B cell (primary cell): ENCODE data around the gene KCTD2. TPM values are rescaled to one million over a fixed set of nuclear protein-coding genes. Genes with fewer than 3 reads are reported as not detected.

Experiments used
- ATAC-seq: fragments of 200-7000 bp; cut with Tn5 transposase; one replicate; pipeline ENCODE4 v1.10.0; 2021; ENCODE audit warnings: low read depth, mild to moderate bottlenecking, moderate number of reproducible peaks, moderate library complexity
- CTCF ChIA-PET: fragments of 350-600 bp; sonication (Branson Sonifier 250); formaldehyde crosslinking; loops from one replicate; lab custom pipeline; 2021; ENCODE audit warnings: antibody characterized with exemption, inconsistent platforms; lab: Charles Lee
- POLR2A ChIA-PET: fragments of 350-600 bp; sonication (Branson Sonifier 250); formaldehyde crosslinking; loops from one replicate; lab custom pipeline; 2021; ENCODE audit warnings: antibody characterized with exemption; lab: Charles Lee
- DNase-seq: peaks from one replicate; pipeline ENCODE4 v3.0.0; 2013
- H2AFZ ChIP-seq: 2 replicates; pipeline ENCODE4 v1.6.1; 2012; ENCODE audit warnings: mild to moderate bottlenecking, low read depth, low read length; ENCODE audit not compliant: insufficient read depth, poor library complexity, severe bottlenecking
- H3K27ac ChIP-seq, 2 donors: 1 replicate in 1 of 2; 2 replicates in 1 of 2; pipeline ENCODE4 v1.5.1; 2012 to 2013; ENCODE audit warnings: low read length in 2 of 2, mild to moderate bottlenecking in 2 of 2, moderate library complexity in 1 of 2
- H3K27me3 ChIP-seq, 4 experiments: fragments of 200-600 bp in 1 of 4; sonication (generic) in 1 of 4; replicated peaks in 1 of 4; 1 replicate in 2 of 4; 2 replicates in 2 of 4; pipeline versions ENCODE4 v1.6.1 to v1.7.0; 2013 to 2016; ENCODE audit warnings: low read length in 3 of 4, mild to moderate bottlenecking in 2 of 4, mixed read lengths in 1 of 4, moderate library complexity in 1 of 4; ENCODE audit not compliant: insufficient read depth in 4 of 4, control insufficient read depth in 3 of 4; ENCODE audit errors: control extremely low read depth in 1 of 4
- H3K36me3 ChIP-seq, 2 experiments: replicated peaks in 1 of 2; 1 replicate in 1 of 2; 2 replicates in 1 of 2; pipeline versions ENCODE4 v1.6.1 to v1.7.1; 2013; ENCODE audit warnings: low read length in 1 of 2; ENCODE audit not compliant: insufficient read depth in 2 of 2, control insufficient read depth in 1 of 2; ENCODE audit errors: control extremely low read depth in 1 of 2, extremely low read depth in 1 of 2
- H3K4me1 ChIP-seq, 2 donors: fragments of 200-600 bp in 1 of 2; sonication (generic) in 1 of 2; 1 replicate in 1 of 2; 2 replicates in 1 of 2; pipeline versions ENCODE4 v1.5.1 to v1.6.1; 2013 to 2017; ENCODE audit warnings: low read length in 2 of 2; ENCODE audit not compliant: control insufficient read depth in 2 of 2, insufficient read depth in 2 of 2
- H3K4me2 ChIP-seq: replicated peaks from 2 replicates; pipeline ENCODE3; 2012; ENCODE audit warnings: mild to moderate bottlenecking, low read depth, low read length; ENCODE audit not compliant: poor library complexity, severe bottlenecking
- H3K4me3 ChIP-seq, 5 experiments: fragments of 200-600 bp in 1 of 5; sonication (generic) in 1 of 5; 1 replicate in 3 of 5; 2 replicates in 2 of 5; pipeline versions ENCODE4 v1.5.1 to v1.7.0; 2011 to 2016; ENCODE audit warnings: low read length in 4 of 5, mild to moderate bottlenecking in 4 of 5, low read depth in 2 of 5, control low read depth in 1 of 5, moderate library complexity in 1 of 5; ENCODE audit not compliant: insufficient read depth in 1 of 5; ENCODE audit errors: control extremely low read depth in 1 of 5, extremely low read depth in 1 of 5
- H3K79me2 ChIP-seq: fragments of 200-600 bp; sonication (generic); one replicate; pipeline ENCODE4 v1.6.0; 2016; ENCODE audit warnings: low read length; ENCODE audit not compliant: control insufficient read depth, insufficient read depth
- H3K9ac ChIP-seq: fragments of 200-600 bp; sonication (generic); 2 replicates; pipeline ENCODE4 v1.6.1; 2017; ENCODE audit warnings: mild to moderate bottlenecking, low read length, moderate library complexity
- H3K9me3 ChIP-seq, 3 donors: one replicate each; pipeline versions ENCODE4 v1.6.1 to v1.7.1; 2013; ENCODE audit warnings: low read length in 2 of 3; ENCODE audit not compliant: control insufficient read depth in 2 of 3, insufficient read depth in 1 of 3; ENCODE audit errors: control extremely low read depth in 1 of 3
- H4K20me1 ChIP-seq: 2 replicates; pipeline ENCODE4 v1.6.0; 2012; ENCODE audit warnings: mild to moderate bottlenecking, low read length; ENCODE audit not compliant: insufficient read depth, control insufficient read depth, poor library complexity, severe bottlenecking
- H3K27ac Mint-ChIP-seq: one replicate; pipeline ENCODE4 v1.8.0; 2021; ENCODE audit warnings: mixed read lengths
- H3K27me3 Mint-ChIP-seq: one replicate; pipeline ENCODE4 v1.8.0; 2021; ENCODE audit warnings: mixed read lengths
- H3K4me1 Mint-ChIP-seq: one replicate; pipeline ENCODE4 v1.8.0; 2021; ENCODE audit warnings: mixed read lengths
- H3K4me3 Mint-ChIP-seq: one replicate; pipeline ENCODE4 v1.8.0; 2021; ENCODE audit warnings: mixed read lengths
- H3K9me3 Mint-ChIP-seq: one replicate; pipeline ENCODE4 v1.8.0; 2022; ENCODE audit warnings: mixed read lengths; ENCODE audit not compliant: insufficient read depth
- EZH2 ChIP-seq: IDR thresholded peaks from 2 replicates; pipeline ENCODE4 v1.6.1; 2012; ENCODE audit warnings: borderline replicate concordance, low read depth, mild to moderate bottlenecking, moderate library complexity, low read length; ENCODE audit not compliant: insufficient read depth, poor library complexity, severe bottlenecking
- WGBS: methylation state at CpG from one replicate; pipeline ENCODE4 v1.1.5; 2013; ENCODE audit warnings: missing lambda C conversion rate; ENCODE audit not compliant: insufficient coverage; 5-methylcytosine and 5-hydroxymethylcytosine counted together
- intact Hi-C: fragments of 100-400 bp; cut with micrococcal nuclease; formaldehyde crosslinking; loops from one replicate; pipeline ENCODE4 v1.10.0; 2022
- polyA plus RNA-seq: library from polyadenylated mRNA; depleted of rRNA; stranded (reverse); fragments of >200 nt; gene quantifications from 2 replicates; pipeline ENCODE4 v1.2.3, GENCODE V29; 2012
- small RNA-seq: library from RNA; depleted of rRNA; stranded (forward); fragments of <200 nt; gene quantifications from one replicate; pipeline ENCODE3, GENCODE V24; 2012; ENCODE audit warnings: low replicate concordance, low read depth; ENCODE audit not compliant: insufficient read length
- total RNA-seq, 2 donors: library from RNA; stranded (reverse); fragments of 120-200 nt in 1 of 2; gene quantifications; 1 replicate in 1 of 2; 2 replicates in 1 of 2; pipeline versions ENCODE4 v1.2.3 to v1.2.4, GENCODE V29; 2013 to 2022
- TF ChIP-seq, protein P1 (sequence below): fragments of 200-600 bp; IDR thresholded peaks from one replicate; pipeline ENCODE4 v1.8.0; 2022; ENCODE audit warnings: antibody characterized with exemption, mild to moderate bottlenecking

KCTD2 gene
- total and polyA plus RNA-seq, 2 donors (not counting 1 experiment from before 2014, with no cell fraction given), result 15.7 to 23.2 TPM

DNA sequence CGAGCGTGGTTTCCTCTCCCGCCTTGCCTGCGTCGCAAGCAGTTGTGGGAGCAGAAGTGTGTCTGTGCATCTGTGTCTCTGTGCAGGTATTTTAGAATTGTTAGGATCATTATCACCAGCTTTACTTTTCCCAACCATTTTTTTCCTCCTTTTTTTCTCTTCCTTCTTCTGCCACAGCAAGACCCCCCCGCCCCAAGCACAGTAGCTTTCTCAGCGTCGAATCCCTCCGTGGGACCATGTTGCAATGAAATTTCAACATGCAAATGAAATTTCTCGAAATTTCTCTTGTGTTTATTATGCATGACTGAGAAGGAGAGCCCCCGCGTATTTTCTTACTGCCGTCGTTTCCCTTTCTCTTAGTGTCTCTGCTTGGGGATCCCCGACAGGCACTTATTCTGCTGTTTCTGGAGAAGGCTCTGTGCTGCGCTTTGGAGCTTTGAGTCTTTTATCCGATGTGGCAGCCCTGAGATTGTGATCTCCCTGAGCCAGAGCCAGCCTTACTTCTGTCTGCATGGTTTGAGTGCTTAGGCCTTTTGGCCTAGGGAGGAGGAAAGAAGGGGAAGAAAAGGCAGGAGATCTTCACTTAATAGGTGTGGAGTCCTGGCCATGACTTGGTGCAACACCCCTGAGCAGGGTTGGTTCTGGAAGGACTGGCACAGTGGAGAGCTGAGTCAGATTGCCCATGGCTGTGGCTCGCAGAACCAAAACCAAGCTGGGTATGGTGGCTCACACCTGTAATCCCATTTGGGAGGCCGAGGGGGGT is 67.7 kb downstream of the KCTD2 start:
- TF ChIP-seq, protein P1, sequence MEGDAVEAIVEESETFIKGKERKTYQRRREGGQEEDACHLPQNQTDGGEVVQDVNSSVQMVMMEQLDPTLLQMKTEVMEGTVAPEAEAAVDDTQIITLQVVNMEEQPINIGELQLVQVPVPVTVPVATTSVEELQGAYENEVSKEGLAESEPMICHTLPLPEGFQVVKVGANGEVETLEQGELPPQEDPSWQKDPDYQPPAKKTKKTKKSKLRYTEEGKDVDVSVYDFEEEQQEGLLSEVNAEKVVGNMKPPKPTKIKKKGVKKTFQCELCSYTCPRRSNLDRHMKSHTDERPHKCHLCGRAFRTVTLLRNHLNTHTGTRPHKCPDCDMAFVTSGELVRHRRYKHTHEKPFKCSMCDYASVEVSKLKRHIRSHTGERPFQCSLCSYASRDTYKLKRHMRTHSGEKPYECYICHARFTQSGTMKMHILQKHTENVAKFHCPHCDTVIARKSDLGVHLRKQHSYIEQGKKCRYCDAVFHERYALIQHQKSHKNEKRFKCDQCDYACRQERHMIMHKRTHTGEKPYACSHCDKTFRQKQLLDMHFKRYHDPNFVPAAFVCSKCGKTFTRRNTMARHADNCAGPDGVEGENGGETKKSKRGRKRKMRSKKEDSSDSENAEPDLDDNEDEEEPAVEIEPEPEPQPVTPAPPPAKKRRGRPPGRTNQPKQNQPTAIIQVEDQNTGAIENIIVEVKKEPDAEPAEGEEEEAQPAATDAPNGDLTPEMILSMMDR, result no peak
- no peak for TF ChIP-seq EZH2
- Histone ChIP-seq H3K27me3 (no peaks in the 10 kb centered on the region), H3K79me2 (peaks cover 40% of the 10 kb centered on the region), H4K20me1 (peaks cover 6% of the 10 kb centered on the region), H3K36me3 (no peaks in the 10 kb centered on the region), H3K4me3 (peak overlapping the region; percentile 51 to 81 (median 60)), H3K9ac (peak overlapping the region; percentile 71), H3K27ac (peak overlapping the region; percentile 49 to 72), H2AFZ (peak overlapping the region; percentile 86), H3K9me3 (no peaks in the 10 kb centered on the region), H3K4me1 (peaks cover 52 to 62% of the 10 kb centered on the region in 2 donors), H3K4me2 (peak overlapping the region; percentile 82)
- intact Hi-C loops, result loop anchor here (1.0 kb wide), 7 partner anchors 17 to 298 kb away; partner anchors contain the start of genes JPT1 and NT5C
- peaks cover 64% of the 10 kb centered on the region for H3K4me1 Mint-ChIP-seq
- ATAC-seq (peak; percentile 19), DNase-seq (peak; percentile 71)
- peak overlapping the region; percentile 94 for H3K27ac Mint-ChIP-seq
- H3K4me3 Mint-ChIP-seq, result peak overlapping the region; percentile 93
- CTCF ChIA-PET, result interaction anchor here (0.6 to 11.4 kb wide), 62 partner anchors 10 to 453 kb away, joined by 3 to 373 read pairs (median 6); partner anchors contain the start of genes HID1, JPT1, MIF4GD and MRPS7
- H3K9me3 Mint-ChIP-seq, result no peaks in the 10 kb centered on the region
- no peaks in the 10 kb centered on the region for H3K27me3 Mint-ChIP-seq
- WGBS, result 10% methylated on average over 13 of the region's 19 CpGs
- POLR2A ChIA-PET, result interaction anchor here (0.6 to 5.4 kb wide), 13 partner anchors 9 to 481 kb away, joined by 3 to 49 read pairs (median 6); partner anchors contain the start of genes JPT1, MIF4GD, MRPL58 and NT5C

Small RNAs within 50 kb of the gene (small RNA-seq; reads per million reads assigned to genes)
- not detected for gene AC111186.1
- not detected for gene RF00019
- gene RN7SL573P, result not detected
- gene RNU6-362P, result not detected

Other genes starting within 250 kb of the KCTD2 start
- gene GRIN2C, start 187.3 kb upstream of the KCTD2 start, total RNA-seq, result not detected in 2 replicates
- gene GRIN2C, start 187.3 kb upstream of the KCTD2 start, polyA plus RNA-seq, result 0.03 TPM in 1 of 2 replicates, not detected in the other
- 6.7 and 7.0 TPM in 2 replicates for gene FDXR, start 174.2 kb upstream of the KCTD2 start, total RNA-seq
- 4.6 TPM in 2 replicates for gene FDXR, start 174.2 kb upstream of the KCTD2 start, polyA plus RNA-seq
- not detected in 2 replicates for gene FADS6, start 153.6 kb upstream of the KCTD2 start, total RNA-seq
- not detected in 2 replicates for gene FADS6, start 153.6 kb upstream of the KCTD2 start, polyA plus RNA-seq
- not detected in 2 replicates for gene USH1G, start 124.0 kb upstream of the KCTD2 start, total RNA-seq
- gene USH1G, start 124.0 kb upstream of the KCTD2 start, polyA plus RNA-seq, result not detected in 2 replicates
- not detected in 2 replicates for gene OTOP2, start 123.0 kb upstream of the KCTD2 start, total RNA-seq
- gene OTOP2, start 123.0 kb upstream of the KCTD2 start, polyA plus RNA-seq, result not detected in 2 replicates
- not detected in 2 replicates for gene OTOP3, start 111.3 kb upstream of the KCTD2 start, total RNA-seq
- gene OTOP3, start 111.3 kb upstream of the KCTD2 start, polyA plus RNA-seq, result not detected in 2 replicates
- gene HID1, start 74.5 kb upstream of the KCTD2 start, total RNA-seq, result 1.7 and 3.9 TPM in 2 replicates
- 4.0 and 6.3 TPM in 2 replicates for gene HID1, start 74.5 kb upstream of the KCTD2 start, polyA plus RNA-seq
- gene CDR2L, start 59.6 kb upstream of the KCTD2 start, total RNA-seq, result not detected in 2 replicates
- 0.03 and 0.07 TPM in 2 replicates for gene CDR2L, start 59.6 kb upstream of the KCTD2 start, polyA plus RNA-seq
- 20.8 and 23.3 TPM in 2 replicates for gene MRPL58, start 34.6 kb upstream of the KCTD2 start, total RNA-seq
- gene MRPL58, start 34.6 kb upstream of the KCTD2 start, polyA plus RNA-seq, result 20.4 and 21.6 TPM in 2 replicates
- gene ATP5PD, start 256 bp upstream of the KCTD2 start, total RNA-seq, result 98.8 and 101 TPM in 2 replicates
- 70.8 and 92.1 TPM in 2 replicates for gene ATP5PD, start 256 bp upstream of the KCTD2 start, polyA plus RNA-seq
- 9.3 and 13.7 TPM in 2 replicates for gene SLC16A5, start 40.7 kb downstream of the KCTD2 start, total RNA-seq
- gene SLC16A5, start 40.7 kb downstream of the KCTD2 start, polyA plus RNA-seq, result 5.1 and 14.5 TPM in 2 replicates
- gene ARMC7, start 62.7 kb downstream of the KCTD2 start, total RNA-seq, result 15.7 and 15.9 TPM in 2 replicates
- gene ARMC7, start 62.7 kb downstream of the KCTD2 start, polyA plus RNA-seq, result 9.2 and 10.4 TPM in 2 replicates
- 98.9 and 103 TPM in 2 replicates for gene NT5C, start 84.5 kb downstream of the KCTD2 start, total RNA-seq
- 133 and 184 TPM in 2 replicates for gene NT5C, start 84.5 kb downstream of the KCTD2 start, polyA plus RNA-seq
- gene JPT1, start 107.3 kb downstream of the KCTD2 start, total RNA-seq, result 37.6 and 37.8 TPM in 2 replicates
- gene JPT1, start 107.3 kb downstream of the KCTD2 start, polyA plus RNA-seq, result 34.8 and 39.7 TPM in 2 replicates
- 229 and 234 TPM in 2 replicates for gene SUMO2, start 135.7 kb downstream of the KCTD2 start, total RNA-seq
- gene SUMO2, start 135.7 kb downstream of the KCTD2 start, polyA plus RNA-seq, result 35.1 and 54.7 TPM in 2 replicates
- gene NUP85, start 158.5 kb downstream of the KCTD2 start, total RNA-seq, result 128 and 142 TPM in 2 replicates
- gene NUP85, start 158.5 kb downstream of the KCTD2 start, polyA plus RNA-seq, result 97.5 and 170 TPM in 2 replicates
- 134 and 135 TPM in 2 replicates for gene GGA3, start 214.4 kb downstream of the KCTD2 start, total RNA-seq
- 109 and 116 TPM in 2 replicates for gene GGA3, start 214.4 kb downstream of the KCTD2 start, polyA plus RNA-seq
- 37.2 and 42.6 TPM in 2 replicates for gene MRPS7, start 214.7 kb downstream of the KCTD2 start, total RNA-seq
- gene MRPS7, start 214.7 kb downstream of the KCTD2 start, polyA plus RNA-seq, result 24.5 and 25.1 TPM in 2 replicates
- 40.0 and 41.5 TPM in 2 replicates for gene MIF4GD, start 224.0 kb downstream of the KCTD2 start, total RNA-seq
- gene MIF4GD, start 224.0 kb downstream of the KCTD2 start, polyA plus RNA-seq, result 60.2 and 87.4 TPM in 2 replicates
- gene SLC25A19, start 242.2 kb downstream of the KCTD2 start, total RNA-seq, result 46.4 and 52.3 TPM in 2 replicates
- 34.5 and 36.8 TPM in 2 replicates for gene SLC25A19, start 242.2 kb downstream of the KCTD2 start, polyA plus RNA-seq